DMS114 treated with DMSO at 0.1 percent for 48 hours (cell line): ENCODE results near the gene UGT1A3.

Source experiments
- DNase-seq: peaks from one replicate; lab custom pipeline; 2025; ENCODE audit not compliant: unreplicated experiment; lab: John Stamatoyannopoulos, UW

The UGT1A3 gene

DNA sequence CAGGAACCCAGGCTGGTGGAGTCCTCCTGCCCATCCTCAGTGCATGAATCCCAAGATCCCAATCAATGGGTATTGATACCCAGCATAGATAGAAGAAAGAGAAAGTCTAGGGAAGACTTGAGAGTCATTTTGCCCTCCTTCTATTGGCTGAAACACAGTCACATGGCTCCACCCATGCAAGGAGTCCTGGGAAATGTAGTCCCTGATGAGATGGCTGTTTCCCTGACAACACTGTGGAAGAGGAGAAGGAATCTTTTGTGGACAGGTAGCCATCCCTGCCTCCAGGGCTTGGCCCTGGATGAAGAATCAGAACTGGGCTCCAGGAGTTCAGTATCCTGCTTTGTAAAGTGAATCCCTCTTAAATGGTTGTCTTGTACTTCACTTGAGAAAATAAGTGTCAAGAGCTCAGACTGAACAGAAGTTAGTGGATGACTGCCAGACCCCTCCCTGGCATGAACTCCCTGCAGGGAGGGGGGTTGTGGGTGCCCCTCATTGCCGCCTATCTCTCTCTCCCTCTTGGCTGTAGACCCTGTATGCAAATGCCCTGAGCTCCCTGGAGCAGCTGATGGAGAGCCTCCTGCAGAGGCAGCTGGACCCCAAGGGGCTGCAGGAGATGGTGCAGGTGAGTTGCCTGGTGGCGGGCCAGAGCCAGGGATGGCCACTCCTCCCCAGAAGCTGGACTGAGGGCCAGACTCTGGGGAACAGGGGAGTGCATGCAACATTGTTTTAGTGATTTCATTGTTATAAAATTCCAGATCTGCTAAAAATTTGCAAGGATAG is 85.4 kb downstream of the UGT1A3 start:
- no peak for DNase-seq

DNA sequence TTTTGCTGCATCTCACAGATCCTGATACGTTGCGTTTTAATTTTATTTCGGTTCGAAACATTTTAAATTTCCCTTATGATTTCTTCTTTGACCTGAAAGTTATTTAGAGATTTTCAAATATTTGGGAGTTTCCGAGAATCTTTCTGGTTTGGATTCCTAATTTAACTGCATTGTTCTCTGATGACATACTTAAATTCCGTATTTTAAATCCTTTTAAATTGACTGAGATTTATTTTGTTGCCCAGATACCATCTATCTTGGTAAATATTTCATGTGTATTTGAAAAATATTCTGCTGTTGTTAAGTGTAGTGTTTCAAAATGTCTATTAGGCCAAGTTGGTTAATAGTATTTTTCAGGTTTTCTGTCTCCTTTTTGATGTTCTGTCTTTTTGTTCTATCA is 87.0 kb downstream of the UGT1A3 start:
- no peak for DNase-seq

DNA sequence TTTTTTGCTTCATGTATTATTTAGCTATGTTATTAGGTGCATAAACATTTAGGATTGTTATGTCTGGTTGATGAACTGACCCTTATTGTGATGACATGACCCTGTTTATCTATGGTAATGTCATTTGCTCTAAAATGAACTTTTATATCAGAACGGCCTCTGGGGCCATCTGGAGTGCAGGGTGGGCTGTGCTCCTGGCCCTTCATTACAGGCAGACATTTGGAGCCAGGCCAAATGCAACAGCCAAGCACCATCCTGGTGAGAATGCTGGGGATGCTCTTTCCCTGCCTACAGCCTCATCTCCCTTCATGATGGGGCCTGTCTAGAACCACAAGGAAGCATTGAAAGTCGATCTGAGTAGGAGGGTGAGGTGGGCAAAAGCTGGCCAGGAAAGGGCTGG is 87.5 kb downstream of the UGT1A3 start:
- DNase-seq = no peak

DNA sequence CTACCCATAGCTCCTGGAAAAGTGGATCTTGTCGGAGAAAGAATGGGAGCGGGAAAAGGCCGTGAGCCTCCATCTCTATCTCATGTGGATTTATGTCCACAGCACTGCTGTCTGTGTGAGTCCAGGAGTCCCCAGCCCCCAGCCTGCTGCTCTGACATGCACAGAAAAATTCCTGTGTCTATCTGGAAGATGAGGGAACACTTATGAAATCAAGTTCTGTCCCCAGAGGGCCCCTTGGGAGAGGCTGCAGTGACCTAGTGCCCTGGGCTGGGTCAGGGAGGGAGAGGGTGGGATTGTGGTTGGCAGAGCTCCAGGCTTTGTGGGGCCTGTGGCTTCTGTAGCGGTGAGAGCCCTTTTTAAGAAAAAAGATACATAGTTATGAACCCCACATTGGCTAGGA is 87.9 kb downstream of the UGT1A3 start:
- DNase-seq = no peak

DNA sequence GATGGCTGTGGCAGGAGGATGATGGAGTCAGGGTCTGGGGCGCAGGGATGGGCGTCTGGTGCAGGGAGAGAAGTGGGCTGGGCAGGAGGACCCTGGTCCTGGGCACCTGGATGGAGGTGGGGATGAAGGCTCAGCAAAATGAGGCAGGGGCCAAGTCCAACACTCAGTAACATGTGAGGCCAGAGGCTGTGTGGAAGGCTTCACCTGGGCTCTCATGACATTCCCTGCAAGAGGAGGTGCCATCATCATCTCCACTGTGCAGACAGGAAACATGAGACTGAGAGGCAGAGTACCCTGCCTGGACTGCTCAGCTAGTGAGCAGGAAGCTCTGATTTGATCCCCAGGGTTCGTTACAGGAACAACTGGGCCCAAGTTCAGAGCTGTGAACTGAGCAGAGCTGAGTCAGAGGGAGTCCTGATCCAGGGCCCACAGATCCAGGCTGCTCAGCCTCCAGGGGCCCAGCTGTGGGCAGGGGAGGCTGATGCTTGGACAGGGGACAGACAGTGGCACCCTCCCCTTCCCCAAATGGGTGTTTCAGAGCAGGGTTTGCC is 88.6 kb downstream of the UGT1A3 start:
- no peak for DNase-seq

DNA sequence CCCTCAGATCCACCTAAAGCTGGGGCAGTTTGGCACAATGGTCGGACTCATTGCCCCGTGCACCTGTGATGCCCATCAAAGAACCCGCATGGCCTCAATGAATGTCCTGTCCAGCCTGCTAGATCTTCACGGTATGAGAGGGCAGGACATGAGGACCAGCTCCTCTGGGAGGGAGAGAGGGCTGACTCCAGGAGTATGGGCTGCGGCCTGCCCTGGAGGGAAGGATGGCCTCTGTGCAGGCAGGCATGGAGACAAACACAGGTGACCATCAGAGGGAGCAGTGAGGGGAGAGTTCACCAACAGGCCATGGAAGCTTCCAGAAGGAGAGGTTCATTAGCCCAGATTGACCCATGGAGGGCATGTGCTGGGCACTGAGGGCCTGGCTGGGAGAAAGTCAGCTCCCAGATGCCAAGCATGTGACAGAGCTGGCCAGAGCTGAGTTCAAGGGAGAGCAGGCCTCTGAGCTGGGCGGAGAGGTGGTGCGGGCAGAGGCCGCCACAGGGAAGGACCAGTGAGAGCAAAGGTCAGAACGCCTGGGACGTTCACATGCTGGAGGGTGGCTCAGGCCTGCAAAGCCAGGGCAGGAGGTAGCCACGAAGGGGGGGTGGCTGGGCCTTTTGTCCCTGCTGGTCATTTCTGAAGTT is 89.3 kb downstream of the UGT1A3 start:
- DNase-seq = no peak

DNA sequence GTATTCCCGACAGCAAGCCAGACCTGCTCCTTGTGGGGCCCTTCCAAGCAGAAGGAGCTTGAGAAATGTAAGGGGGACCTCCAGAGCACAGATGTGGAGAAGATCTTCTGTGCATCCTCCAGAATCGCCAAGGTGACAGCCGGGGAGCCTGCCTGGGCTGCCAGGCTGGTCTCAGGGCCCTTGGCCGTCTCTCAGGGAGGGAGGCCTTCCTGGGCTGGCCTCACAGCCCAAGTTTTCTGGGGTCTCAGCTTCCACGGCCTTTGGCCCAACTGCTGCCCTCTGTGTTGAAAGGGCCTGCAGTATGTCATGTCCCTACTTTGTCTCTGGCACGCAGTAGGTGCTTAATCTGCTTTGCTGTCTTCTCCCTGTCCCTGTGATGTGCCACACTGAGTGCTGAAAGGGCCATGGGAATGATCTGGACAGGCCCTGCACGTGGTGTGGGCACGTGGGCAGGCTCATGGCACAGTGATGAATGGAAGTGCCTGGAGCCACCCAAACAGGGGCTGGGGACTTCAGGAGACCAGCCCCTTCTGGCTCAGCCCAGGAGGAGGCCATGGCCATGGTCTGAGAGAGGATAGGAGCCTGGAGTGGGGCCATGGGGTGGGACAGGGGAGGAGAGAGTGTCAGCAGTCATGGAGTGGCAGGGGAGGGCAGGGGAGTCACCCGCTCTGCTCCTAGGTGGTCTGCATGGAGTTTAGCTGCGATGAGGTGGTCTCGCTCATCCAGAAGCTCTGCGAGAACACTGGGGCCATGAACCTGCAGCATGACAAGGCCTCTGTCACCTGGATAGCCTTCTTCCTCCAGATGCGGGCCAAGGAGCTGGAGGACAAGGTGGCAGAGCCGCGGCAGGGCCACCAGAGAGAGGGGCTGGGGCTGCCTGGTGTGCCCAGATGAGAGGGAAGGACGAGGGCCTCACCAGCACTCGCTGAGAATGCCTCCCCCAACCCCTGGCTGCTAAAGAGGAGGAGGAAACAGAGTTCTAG is 90.1 kb downstream of the UGT1A3 start:
- DNase-seq = no peak

DNA sequence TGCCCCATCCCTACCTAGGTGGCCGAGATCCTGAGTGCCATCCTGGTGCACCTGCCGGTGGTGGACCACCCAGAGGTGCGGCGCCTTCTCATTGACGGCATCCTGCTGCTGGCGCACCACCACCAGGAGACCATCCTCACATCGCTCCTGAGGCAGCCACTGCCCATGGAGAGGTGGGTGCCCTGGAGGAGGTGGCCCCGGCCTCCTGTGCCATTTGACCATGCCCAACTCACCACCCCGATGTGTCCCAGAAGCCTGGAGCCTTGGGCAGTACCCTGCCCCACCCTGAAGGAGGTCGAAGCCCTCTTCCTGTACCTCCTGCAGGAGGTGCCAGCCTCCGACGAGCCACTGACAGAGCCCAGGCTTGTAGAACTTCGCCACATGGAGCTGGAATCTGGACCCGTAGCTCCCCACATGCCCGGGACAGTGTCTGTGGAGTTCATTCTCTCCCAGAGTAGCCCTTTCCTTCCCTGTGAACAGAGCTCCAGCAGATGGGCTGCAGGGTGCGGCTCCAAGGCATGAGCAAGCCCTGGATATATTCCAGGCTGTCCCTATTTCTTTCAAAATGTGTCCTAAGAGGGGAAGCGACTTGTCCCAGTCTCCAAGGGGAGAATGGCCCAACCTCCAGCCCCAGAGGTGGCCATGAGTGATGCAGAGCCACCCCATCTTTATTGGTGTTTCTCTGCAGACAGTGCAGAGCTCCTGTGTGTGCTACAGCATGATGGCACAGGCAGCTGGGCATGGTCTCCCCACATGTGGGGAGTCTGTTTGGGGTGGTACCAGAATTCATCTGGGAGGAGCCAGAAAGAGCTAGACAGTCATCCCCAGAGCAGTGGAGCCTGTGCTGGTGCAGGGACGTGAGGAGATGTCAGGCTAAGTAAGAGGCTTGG is 91.3 kb downstream of the UGT1A3 start:
- DNase-seq = no peak

DNA sequence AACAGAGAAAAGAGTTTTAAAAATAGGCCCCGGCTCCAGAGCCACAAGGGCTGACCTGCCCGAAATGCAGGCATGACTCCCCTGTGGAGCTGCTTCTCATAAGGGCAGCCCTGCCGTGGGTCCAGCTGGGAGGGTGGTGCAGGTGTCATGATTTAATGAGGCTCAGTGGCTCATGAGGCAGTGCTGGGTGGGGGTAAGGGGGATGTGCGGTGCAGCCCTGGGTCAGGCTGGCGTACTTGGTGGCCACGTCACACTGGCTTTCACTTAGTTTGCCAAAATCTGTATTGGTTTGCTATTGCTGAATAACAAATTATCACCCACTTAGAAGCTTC is 91.9 kb downstream of the UGT1A3 start:
- no peak for DNase-seq

DNA sequence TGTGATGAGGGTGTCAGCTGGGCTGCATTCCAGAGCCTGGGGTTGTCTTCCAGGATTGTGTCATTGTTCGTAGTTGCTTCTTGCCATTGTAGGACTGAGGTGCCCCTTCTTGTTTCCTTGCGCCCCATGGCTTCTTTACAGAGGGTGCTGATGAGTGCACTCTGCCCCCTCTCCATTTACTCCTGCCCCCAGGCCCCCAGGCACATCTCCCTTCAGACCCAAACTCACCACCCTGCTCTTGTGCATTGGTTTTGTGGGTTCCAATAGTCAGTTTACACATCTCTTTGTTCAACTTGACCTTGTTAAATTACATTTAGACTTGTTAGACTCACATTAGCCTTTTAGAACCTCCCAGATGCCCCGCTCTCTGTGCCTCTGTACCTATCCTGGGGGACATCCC is 92.4 kb downstream of the UGT1A3 start:
- DNase-seq = no peak

DNA sequence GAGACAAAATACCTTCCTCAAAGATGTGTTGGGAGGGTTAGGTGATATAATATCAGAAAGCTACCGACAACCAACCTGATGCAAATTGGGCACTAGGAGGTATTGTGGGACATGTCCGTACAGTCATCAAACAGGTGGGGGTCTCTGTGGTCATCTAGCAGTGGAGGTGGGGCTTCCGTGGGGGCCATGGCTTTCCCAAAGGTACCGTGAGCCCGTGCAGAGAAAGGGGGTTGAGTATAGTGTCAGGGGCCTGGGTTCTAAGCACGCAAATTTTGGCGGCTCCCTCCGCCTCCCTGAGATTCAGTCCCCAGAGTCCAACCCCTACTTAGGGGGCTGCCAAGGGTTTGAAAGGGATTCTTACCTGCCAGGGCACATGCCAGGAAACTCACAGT is 92.9 kb downstream of the UGT1A3 start:
- DNase-seq = no peak

DNA sequence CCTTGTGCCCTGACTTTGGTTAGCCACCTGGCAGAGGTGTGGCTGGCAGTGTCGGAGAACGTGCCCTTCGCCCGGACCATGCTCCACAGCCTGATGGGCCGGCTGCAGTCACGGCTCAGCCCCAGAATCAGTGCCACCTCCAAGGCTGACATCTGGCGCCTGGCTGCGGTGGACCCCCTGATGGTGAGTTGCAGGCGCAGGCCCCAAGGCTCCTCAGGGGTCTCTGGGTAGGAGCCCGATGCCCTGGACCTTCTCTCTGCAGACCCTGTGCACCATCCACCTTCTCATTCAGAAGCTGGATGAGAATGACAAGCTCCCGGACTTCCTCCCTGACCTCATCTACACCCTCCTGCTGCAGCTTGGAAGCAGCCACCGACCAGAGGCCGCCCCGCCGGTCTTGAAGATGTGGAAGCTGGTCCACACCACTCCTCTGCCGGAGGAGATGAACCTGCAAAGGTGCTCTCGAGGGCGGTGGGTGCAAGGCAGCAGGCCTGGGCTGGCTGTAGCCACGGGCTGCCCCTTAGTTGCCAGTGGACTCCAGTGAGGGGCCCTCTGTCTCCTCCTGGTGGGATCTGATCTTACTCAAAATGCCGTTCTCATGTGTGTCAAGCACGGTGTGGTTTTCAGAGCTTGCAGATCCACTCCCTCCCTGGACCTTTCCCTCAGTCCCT is 93.4 kb downstream of the UGT1A3 start:
- no peak for DNase-seq
